Esophagus squamous epithelium (tissue), 5 donors: Measurements from ENCODE around the gene PCOLCE2. TPM values are rescaled to one million over a fixed set of nuclear protein-coding genes. Genes with fewer than 3 reads are reported as not detected.

Experiments used
- DNase-seq: peaks from one replicate; lab custom pipeline; 2025; lab: John Stamatoyannopoulos, UW
- H3K27ac ChIP-seq, 4 donors: fragments of 200-600 bp; sonication (generic); one replicate each; pipeline ENCODE4 v1.5.1; 2016 to 2019; ENCODE audit warnings: mild to moderate bottlenecking in 1 of 4
- H3K27me3 ChIP-seq, 4 donors: fragments of 200-600 bp; sonication (generic); 1 replicate in 3 of 4; 2 replicates in 1 of 4; pipeline versions ENCODE4 v1.5.1 to v1.6.0; 2017 to 2021; ENCODE audit warnings: antibody characterized with exemption in 1 of 4
- H3K36me3 ChIP-seq, 3 donors: fragments of 200-600 bp; sonication (generic); one replicate each; pipeline ENCODE4 v1.5.1; 2016 to 2019
- H3K4me1 ChIP-seq, 3 donors: fragments of 200-600 bp; sonication (generic); one replicate each; pipeline ENCODE4 v1.5.1; 2017 to 2019
- H3K4me3 ChIP-seq, 4 donors: fragments of 200-600 bp; sonication (generic); 1 replicate in 3 of 4; 2 replicates in 1 of 4; pipeline ENCODE4 v1.5.1; 2016 to 2019; ENCODE audit warnings: mild to moderate bottlenecking in 2 of 4, moderate library complexity in 1 of 4
- H3K9me3 ChIP-seq, 3 donors: fragments of 200-600 bp; sonication (generic); one replicate each; pipeline ENCODE4 v1.5.1; 2016 to 2019
- POLR2A ChIP-seq, 4 donors: fragments of 450-650 bp; IDR thresholded peaks; one replicate each; pipeline ENCODE4 v1.6.1; 2017; ENCODE audit warnings: antibody characterized with exemption in 4 of 4, mild to moderate bottlenecking in 4 of 4, moderate library complexity in 3 of 4
- WGBS, 2 donors: methylation state at CpG; one replicate each; pipeline ENCODE4 v1.1.5; 2018; 5-methylcytosine and 5-hydroxymethylcytosine counted together
- intact Hi-C: fragments of 100-400 bp; cut with DNase I; formaldehyde crosslinking; loops from one replicate; pipeline ENCODE4 v1.15.0; 2022
- total RNA-seq, 4 donors: library from RNA; depleted of rRNA; stranded (reverse); fragments of >200 nt; gene quantifications; one replicate each; pipeline ENCODE4 v1.1.0, GENCODE V29; 2016
- TF ChIP-seq, protein P1 (sequence below), 6 experiments: fragments of 450-650 bp in 4 of 6; fragments of 200-600 bp in 2 of 6; sonication (generic) in 2 of 6; IDR thresholded peaks; one replicate each; pipeline ENCODE4 v1.5.1; 2016 to 2019; ENCODE audit warnings: antibody characterized with exemption in 6 of 6, mild to moderate bottlenecking in 4 of 6, moderate library complexity in 4 of 6
- donor health status: DM: yes; HTN: yes; CAD: no.

Gene PCOLCE2
- total RNA-seq, 4 donors from 2014 or later = 0.38 to 19.1 (median 6.4) TPM

DNA sequence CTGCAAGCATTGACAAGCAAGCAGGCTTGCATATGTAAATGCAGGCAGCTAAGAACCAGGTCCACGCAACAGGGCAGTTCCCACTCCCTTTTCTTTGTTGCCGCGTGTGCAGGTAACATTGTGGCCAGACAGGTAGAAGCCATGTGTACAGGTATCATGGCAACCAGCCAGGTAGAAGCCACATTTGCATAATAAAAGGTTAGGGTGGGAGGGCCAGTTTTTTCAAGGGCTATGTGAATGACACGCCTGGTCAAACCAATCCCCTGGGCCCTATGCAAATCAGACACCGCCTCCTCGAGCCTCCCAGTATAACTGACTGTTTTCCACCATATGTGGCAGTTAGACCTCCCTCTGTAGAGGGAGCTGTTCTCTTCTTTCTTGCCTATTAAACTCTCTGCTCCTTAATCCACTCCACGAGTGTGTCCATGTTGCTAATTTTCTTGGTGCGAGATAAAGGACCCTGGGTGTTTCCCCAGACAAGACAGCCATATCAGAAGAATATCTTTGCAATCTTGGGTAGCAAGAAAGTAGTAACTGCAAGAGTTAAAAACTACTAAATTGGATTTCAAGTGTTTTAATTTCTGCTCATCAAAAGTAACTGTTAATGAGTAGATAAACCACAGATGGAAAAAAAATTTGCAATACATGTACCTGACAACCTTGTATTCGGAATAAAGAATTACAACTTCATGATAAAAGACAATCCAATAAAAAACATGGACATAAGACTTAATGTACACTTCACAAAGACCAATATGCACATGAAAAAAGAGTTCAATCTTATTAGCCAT is 21.8 kb downstream of the PCOLCE2 start:
- Histone ChIP-seq H3K9me3 (no peaks in the 10 kb centered on the region), H3K36me3 (no peaks in the 10 kb centered on the region), H3K4me1 (peaks cover 0 to 45% (median 0%) of the 10 kb centered on the region in 3 donors), H3K27me3 (no peaks in the 10 kb centered on the region), H3K4me3 (no peak overlapping the region), H3K27ac (peak overlapping the region in 3 of 4 donors; percentile 43 to 84 (median 71))
- DNase-seq = no peak
- intact Hi-C loops = no loop called here
- WGBS, 2 donors = 35 to 50% methylated on average over 9 of the region's 9 CpGs
- TF ChIP-seq POLR2A (IDR thresholded peaks at IDR 0.05) = no peak
- TF ChIP-seq, protein P1, sequence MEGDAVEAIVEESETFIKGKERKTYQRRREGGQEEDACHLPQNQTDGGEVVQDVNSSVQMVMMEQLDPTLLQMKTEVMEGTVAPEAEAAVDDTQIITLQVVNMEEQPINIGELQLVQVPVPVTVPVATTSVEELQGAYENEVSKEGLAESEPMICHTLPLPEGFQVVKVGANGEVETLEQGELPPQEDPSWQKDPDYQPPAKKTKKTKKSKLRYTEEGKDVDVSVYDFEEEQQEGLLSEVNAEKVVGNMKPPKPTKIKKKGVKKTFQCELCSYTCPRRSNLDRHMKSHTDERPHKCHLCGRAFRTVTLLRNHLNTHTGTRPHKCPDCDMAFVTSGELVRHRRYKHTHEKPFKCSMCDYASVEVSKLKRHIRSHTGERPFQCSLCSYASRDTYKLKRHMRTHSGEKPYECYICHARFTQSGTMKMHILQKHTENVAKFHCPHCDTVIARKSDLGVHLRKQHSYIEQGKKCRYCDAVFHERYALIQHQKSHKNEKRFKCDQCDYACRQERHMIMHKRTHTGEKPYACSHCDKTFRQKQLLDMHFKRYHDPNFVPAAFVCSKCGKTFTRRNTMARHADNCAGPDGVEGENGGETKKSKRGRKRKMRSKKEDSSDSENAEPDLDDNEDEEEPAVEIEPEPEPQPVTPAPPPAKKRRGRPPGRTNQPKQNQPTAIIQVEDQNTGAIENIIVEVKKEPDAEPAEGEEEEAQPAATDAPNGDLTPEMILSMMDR (IDR thresholded peaks at IDR 0.05) = peak in 2 of 6 experiments; percentile 20 to 58

DNA sequence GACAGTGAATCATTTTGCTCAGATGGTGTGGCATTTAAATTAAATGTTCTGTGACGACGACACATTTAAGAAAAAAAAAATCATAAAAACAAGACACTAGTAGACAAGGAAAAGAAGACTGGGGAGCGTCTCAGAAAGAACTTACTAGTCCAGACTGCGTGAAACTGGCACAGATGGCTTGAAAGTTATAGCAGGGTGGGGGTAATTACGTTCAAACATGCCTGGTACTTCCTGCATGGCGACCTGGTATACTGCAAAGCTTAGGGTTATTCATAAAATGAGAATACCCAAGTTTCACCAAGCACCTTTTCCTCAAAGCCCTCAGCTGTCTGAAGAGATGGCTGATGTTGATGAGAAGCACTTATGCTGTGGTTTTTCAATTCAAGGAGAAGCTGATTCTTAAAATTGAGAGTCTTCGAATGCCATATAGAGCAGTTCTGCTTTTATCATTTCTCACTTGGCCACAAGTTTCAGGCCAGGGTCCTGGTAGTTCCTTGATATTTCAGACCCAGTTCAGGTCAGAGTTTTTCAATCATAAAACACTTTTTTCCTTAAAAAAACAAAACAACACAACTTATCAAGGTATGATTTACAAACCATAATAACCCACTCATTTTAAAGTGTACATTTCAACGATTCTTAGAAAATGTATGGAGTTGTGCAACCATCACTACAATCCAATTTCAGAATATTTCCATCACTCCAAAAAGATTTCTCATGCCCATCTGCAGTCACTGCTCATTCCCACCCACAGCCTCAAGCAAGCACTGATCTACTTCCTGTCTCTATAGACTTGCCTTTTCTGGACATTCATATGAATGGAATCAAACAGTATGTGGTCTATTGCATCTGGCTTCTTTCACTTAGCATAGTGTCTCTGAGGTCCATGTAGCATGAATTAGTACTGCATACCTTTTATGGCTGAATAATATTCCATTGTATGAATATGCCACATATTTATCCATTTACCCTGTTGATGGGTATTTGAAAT is 24.7 kb downstream of the PCOLCE2 start:
- peaks cover 0 to 8% (median 0%) of the 10 kb centered on the region in 4 donors for H3K27me3 ChIP-seq
- intact Hi-C loops = no loop called here
- H3K9me3 ChIP-seq = no peaks in the 10 kb centered on the region
- no peaks in the 10 kb centered on the region for H3K36me3 ChIP-seq
- no peak overlapping the region for H3K4me3 ChIP-seq
- TF ChIP-seq, protein P1 (IDR thresholded peaks at IDR 0.05) = no peak
- no peak for TF ChIP-seq POLR2A (IDR thresholded peaks at IDR 0.05)
- peak overlapping the region in 3 of 4 donors; percentile 3 to 42 (median 35) for H3K27ac ChIP-seq
- peaks cover 0 to 45% (median 0%) of the 10 kb centered on the region in 3 donors for H3K4me1 ChIP-seq
- no peak for DNase-seq
- 45 to 61% methylated on average over 8 of the region's 8 CpGs for WGBS, 2 donors

DNA sequence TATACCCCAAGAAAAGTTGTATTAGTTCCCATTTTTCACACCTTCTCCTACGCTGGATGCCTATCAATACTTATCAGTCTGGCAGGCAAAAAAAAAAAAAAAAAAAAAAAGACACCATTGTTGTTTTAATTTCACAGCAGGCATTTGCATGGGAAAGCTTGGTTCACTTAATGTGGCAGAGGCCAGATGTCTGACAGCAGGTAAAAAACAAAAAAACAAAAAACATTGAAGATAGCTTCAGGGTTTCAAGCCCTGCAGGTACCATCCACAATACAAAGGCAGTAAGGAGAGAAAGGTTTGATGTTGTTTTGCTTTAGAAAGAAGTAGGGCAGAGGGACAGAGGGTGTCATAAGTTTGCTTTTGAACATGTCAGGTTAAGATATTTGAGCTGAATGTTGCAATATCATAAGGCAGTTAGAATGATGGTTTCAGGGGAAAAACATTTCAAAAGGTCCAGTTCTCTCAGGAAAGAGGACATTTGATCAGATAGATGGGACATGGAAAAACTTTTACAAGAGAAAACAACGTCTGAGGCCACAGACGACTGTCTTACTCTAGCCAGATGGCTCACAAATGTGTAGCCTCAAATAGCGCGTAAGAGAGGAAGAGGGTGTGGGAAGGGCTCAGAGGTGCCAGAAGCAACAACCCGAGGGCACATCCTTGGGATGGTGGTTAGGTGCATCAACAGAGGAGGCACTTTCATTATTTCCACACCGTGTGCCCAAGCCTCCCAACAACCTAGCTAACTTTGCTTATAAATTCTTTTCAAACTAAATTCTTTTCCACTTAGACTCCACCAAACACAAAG is 25.7 kb downstream of the PCOLCE2 start:
- H3K27ac ChIP-seq = peak overlapping the region in 3 of 4 donors; percentile 3 to 35 (median 30)
- peaks cover 0 to 41% (median 0%) of the 10 kb centered on the region in 3 donors for H3K4me1 ChIP-seq
- peak overlapping the region in 1 of 4 donors; percentile 19 for H3K4me3 ChIP-seq
- no peak for DNase-seq
- H3K36me3 ChIP-seq = no peaks in the 10 kb centered on the region
- no peak for TF ChIP-seq POLR2A (IDR thresholded peaks at IDR 0.05)
- TF ChIP-seq, protein P1 (IDR thresholded peaks at IDR 0.05) = no peak
- peaks cover 0 to 8% (median 0%) of the 10 kb centered on the region in 4 donors for H3K27me3 ChIP-seq
- no peaks in the 10 kb centered on the region for H3K9me3 ChIP-seq
- intact Hi-C loops = no loop called here
- 19 to 22% methylated on average over 7 of the region's 7 CpGs for WGBS, 2 donors

GRCh38 chr3:142861926-142862325 is 27.0 kb downstream of the PCOLCE2 start:
- H3K27me3 ChIP-seq = peaks cover 0 to 8% (median 0%) of the 10 kb centered on the region in 4 donors
- intact Hi-C loops = no loop called here
- no peaks in the 10 kb centered on the region for H3K36me3 ChIP-seq
- H3K9me3 ChIP-seq = no peaks in the 10 kb centered on the region
- H3K27ac ChIP-seq = no peak overlapping the region
- peaks cover 0 to 28% (median 0%) of the 10 kb centered on the region in 3 donors for H3K4me1 ChIP-seq
- H3K4me3 ChIP-seq = no peak overlapping the region
- WGBS, 2 donors = 73 to 87% methylated on average over 2 to 4 of the region's 4 CpGs
- DNase-seq = no peak
- no peak for TF ChIP-seq POLR2A (IDR thresholded peaks at IDR 0.05)
- TF ChIP-seq, protein P1 (IDR thresholded peaks at IDR 0.05) = no peak
